Stimulated activated CD4-positive, alpha-beta T cell treated with anti-CD3 and anti-CD28 coated beads, TNF-alpha, amount 100 ng/mL, for 1 hour (primary cell): ENCODE data around the gene TNS1.
"Not testable (repeated sequence)": the region's sequence is repeated elsewhere in the genome, so short reads cannot be mapped to it uniquely, and the experiment has no call there.

Experiments
- DNase-seq, 3 donors: peaks; one replicate each; pipeline ENCODE4 v3.0.0-alpha.2; 2020; ENCODE audit warnings: low read depth in 3 of 3, low spot score in 1 of 3

TNS1 gene

DNA sequence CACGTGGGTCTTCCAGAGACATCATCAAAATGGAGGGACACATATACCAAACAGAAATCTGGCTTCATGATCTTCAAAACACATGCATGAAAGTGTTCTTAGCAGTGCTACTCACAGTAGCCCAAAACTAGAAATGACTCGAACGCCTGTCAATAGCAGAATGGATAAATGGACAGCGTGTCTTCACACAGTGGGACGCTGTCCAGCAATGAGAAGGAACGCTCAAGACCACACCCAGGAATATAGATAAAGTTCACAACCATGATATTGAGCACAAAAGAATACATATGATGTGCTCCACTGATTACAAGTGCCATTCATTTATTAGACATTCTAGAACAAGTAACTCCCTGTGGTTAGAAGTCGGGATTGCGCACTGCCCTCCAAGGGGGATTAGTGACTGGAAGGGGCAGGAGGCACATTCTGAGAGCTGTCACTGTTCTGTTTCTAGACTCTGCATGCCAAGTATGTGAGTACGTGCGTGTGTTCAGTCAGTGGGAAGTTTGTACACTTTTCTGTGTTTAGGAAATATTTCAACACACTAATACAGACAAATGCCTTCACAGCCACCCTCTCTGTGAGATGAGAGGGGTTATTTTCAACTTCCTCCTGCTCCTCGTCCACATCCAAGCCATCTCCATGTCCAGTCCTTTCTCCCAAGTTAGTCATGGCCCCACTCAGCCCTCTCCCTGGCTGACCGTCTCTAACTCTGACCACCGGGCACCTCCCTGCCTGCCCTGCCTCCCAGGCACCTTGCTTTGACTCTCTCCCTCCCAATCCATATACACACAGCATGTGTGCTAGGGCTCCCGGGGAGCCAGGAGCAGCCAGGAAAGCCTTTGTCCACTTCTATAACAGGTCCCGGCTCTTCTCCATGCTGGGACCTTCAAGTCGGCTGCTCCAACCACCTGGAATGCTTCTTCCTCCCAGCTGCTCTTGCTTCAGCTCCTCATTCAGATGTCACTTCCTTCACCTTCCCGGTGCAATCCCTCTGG lies 26.9 kb upstream of the TNS1 start:
- no peak for DNase-seq

DNA sequence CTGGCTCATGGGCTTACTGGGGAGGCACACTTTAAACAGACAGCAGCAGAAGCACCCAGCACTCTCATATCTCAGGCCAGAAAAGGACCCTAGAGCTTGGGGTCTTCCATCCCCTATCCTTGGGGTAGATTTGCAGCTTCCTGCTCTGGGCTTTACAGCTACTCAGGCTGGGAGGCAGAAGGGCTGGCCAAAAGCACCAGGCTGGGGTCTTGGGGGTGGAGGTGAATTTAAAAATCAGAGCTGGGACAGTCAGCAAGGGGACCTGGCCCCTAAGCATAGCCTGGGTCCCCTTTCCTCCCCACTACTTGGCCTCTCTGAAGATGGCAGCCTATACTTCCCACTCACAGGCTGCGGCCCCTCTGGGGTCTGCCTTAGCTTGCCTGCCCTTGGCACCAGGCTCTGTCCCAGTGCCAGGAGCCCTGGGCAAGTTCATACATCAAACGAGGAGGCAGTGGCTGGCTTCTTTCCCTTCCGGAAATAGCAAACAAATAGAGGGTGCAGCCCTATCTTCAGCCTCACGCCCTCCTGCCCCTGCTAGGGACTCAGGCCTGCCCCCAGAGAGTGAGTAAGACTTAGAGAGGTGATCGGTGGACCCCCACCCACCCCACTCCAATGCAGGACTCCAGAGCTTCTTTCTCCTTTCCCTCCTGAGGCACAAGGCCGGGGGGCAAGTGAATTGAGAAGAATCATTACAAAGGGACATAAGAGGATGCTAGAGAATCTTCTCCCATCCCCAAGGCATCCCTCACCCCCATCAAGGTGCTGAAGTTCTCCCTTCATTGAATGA lies 26.0 kb upstream of the TNS1 start:
- DNase-seq = no peak

- DNase-seq = no peak
These were observed 25.3 kb upstream of the TNS1 start for GRCh38 chr2:218028189-218028495.

GRCh38 chr2:218027426-218028188 lies 24.8 kb upstream of the TNS1 start:
- no peak for DNase-seq

DNA sequence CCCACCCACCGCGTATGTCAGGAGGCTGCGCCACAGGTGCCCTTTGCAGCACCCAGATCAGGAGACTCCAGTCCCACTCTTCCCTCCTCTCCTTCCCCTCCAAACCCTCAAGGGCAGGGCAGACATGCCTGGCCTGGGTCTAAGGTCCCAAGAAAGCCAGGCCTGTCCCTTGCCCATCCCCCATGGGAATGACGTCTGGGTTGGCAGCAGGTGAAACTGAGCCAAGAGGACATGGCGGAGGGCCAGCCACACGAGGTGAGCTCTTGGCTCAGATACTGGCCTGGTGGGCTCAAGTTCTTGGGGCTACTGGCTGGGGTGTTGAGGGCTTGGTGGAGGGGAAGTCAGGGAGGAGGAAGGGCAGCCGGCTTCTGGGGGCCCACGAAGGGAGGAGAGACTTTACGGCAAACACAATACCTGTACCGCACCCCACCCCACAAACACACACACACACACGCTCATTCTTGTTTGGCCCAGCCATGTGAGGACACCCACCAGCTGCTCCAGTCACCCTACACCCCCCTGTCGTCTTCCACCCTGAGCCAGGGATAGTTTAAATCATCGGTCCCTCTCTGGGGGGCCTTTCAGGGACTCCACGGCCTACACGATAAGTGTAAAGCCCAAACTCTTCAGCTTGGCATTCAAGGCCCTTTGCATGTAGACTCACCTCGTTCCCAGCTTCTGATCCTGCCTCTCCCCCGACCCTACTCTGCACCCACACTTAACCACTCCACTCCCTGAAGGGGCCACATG lies 24.1 kb upstream of the TNS1 start:
- DNase-seq = no peak

DNA sequence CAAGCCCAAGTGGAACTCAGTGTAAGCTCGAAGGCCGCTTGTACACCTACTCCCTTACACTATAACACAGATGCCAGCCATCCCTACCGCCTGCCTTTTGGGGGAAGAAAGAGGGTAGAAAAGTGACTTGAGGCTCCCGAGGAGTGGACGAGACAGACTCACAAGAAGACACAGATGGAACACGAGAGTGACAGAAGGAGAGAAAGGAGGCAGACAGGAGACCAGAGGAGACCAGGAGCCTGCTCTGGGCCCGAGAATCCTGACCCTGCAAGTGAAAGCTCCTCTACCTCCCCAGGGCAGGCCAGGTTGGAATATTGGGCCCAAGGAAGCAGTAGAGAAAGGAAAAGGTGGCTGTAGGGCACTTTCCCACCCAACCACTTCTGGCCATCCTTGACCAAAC lies 23.4 kb upstream of the TNS1 start:
- DNase-seq = no peak

GRCh38 chr2:218024871-218025270 lies 22.1 kb upstream of the TNS1 start:
- DNase-seq = no peak

DNA sequence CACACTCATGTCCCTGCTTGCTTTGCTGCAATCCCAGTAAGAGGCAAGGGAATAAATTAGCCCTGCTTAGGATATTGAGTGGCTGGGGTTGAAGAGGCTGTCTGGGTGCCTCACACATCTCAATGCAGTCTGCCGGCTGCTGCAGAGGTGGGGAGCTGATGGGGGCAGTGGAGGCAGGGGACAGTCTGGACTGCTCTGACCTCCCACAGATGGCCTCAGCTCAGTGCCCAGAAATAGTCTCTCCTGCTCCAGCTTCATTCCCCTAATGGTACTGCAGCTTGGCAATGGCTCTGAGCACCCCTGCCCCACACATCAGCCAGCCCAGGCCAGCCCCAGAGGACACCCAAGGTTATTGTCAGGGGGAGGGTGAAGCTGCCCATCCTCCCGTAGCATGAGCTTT lies 21.5 kb upstream of the TNS1 start:
- no peak for DNase-seq

DNA sequence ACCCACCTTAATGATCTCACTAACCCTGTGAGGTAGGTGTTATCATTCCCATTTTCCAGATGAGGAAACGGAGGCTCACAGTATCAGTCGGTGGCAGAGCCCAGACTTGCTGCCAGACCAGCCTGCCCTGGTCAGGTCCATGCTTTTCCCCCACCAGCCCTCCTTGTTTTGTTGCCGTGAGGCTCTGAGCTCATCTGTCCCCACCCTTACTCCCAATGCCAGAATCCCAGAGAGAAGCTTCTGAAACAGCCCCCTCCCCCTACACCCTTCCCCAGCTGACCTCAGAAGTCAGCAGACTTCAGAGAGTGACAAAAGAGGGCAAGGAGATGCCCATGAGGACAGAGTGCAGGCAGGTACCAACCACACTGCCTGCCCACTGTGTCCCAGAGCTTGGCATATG lies 20.8 kb upstream of the TNS1 start:
- DNase-seq = no peak

DNA sequence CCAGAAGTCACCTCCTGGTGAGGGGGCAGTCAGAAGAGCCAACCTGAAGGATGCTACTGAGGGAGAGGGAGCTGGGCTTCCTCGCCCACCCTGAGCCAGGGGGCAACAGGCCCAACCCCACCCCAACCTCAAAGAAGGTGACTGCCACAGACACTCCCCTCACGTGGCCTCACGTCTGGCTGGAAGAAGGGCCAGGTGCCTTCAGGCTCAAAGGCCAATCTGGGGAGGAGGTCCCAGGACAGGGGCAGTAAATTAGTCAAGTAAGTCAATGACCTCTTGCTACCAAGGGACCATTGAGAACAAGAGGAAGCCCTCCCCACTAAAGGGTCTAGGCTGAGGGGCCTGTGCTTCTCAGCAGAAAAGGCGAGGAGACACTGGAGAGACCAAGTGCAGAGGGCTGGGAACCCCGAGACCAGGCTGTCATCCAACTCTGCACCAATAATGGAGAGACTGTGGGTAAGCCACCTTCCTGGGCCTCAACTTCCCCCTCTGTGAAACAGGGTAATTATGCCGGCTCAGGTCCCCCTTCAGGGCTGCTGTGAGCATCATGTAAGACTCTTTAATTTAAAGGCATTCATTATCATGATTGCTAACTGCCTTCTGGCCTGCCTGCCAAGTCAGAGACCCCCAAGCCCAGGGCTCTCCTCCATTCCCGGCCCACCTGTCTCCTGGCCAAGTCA lies 20.2 kb upstream of the TNS1 start:
- no peak for DNase-seq

GRCh38 chr2:218022131-218022850 lies 19.5 kb upstream of the TNS1 start:
- no peak for DNase-seq

- no peak for DNase-seq
These were observed 18.8 kb upstream of the TNS1 start for GRCh38 chr2:218021536-218022071.

DNA sequence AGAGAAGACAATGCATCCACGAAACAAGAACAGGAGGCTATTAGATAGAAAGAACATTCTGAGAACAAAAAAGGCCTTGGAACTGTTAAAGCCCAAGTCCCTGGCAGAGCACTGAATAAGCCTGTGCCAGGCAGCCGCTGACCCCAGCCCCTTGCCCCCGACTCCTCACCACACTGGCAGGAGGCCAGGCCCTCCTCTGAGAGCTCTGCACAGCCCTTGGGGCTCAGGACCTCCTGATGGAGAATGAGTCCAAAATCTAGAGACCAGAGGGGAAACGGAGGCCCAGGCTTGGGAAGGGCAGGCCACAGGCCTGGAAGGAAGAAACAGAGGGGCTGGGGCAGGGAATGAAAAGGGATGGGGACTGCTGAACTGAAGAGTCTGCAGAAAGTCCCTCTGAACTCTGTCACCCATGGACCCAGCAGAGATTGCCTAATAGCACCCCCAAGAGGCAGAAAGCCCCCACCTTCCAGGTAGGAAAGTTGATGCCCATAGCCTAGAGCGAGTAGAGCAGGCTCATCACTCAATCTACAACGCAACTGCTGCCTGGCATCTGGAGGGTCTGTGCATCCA lies 18.3 kb upstream of the TNS1 start:
- no peak for DNase-seq

GRCh38 chr2:218020281-218020680 lies 17.5 kb upstream of the TNS1 start:
- no peak for DNase-seq

DNA sequence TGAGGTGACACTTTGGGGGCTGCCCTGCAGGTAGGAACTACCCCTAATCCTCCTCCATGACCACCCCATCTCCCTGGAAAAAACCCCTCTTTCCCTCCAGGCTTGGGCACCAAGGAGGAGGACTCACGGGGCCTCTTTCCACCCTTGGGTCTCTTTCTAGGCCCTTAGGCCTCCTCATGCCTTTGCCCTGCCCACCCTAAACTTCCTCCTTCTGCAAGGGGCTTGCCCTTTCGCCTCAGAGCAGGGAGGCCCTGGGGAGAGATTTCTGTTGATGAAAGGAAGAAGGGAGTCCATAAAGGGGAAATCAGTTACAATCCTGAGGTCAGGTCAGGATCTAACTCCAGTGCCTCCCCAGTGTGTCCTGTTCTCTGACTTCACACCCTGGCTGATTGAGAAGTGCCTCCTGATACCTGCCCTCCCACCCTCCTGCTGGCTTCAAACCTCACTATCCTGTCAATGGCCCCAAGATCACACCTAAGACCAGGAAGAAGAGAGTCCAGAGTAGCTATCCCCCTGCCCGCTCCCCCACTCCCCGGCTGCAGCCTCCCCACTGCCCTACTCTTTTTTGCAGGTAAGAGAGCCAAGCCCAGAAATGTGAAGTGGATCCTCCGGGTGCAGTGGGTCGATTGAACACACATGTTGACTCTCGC lies 16.7 kb upstream of the TNS1 start:
- DNase-seq = no peak

- DNase-seq = not testable (repeated sequence)
These were observed 16.0 kb upstream of the TNS1 start for GRCh38 chr2:218018842-218019125.

DNA sequence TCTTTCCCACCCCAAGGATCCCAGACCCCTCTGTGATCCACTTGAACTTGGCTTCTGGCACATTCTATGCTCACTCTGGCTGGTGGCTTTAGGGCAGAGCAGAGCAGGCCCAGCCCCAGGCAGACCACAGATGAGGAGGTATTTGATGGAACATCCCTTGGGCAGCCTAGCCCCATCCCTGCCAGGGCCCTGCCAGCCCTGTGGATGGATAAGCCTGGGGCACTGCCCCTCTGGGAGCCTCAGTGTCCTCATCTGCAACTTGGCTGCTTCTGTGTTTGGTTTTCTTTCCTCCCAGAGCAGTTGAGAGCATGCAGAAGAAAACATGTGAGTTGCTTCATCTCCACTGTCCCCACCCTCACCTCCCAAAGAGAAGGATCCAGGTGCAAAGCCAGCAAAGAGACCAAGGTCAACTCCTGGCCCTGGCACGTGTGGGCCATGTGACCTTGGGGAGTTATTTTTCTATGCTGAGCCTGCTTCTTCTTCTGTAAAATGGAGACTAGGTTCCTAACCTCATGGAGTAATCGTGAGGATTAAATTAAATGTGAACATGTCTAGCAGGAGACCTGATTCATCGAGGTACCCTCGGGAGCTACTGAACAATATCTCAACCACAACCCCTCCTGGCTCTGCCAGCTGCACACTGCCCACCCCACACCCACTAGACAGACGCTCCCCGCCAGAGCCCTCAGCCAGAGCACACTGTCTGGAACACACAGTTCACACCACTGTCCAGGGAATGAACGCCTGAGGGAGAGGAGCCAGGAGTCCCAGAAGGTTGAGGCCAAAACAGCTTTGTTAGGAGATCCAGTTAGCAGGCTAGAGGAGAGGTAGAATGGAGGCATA lies 14.6 kb upstream of the TNS1 start:
- DNase-seq = no peak

GRCh38 chr2:218016810-218017209 lies 14.0 kb upstream of the TNS1 start:
- no peak for DNase-seq
